ENCODE measurements around the gene SLC35A2. TPM values are rescaled to one million over a fixed set of nuclear protein-coding genes. Genes with fewer than 3 reads are reported as not detected.

Gene SLC35A2
- total and polyA plus RNA-seq, 7 experiments from 2014 or later = 6.7 to 36.7 (median 14.8) TPM

- Histone ChIP-seq H3K4me1 (ENCODE audit: control insufficient read depth in 2 of 2, insufficient read depth in 2 of 2, low read length in 2 of 2) (peaks cover 46 to 49% of the 10 kb centered on the region in 2 donors), H3K27me3 (ENCODE audit: control insufficient read depth in 2 of 2, insufficient read depth in 2 of 2, low read length in 2 of 2) (no peaks in the 10 kb centered on the region), H3K27ac (ENCODE audit: low read depth, low read length) (peak overlapping the region; percentile 95), H3K4me3 (ENCODE audit: low read length) (peak overlapping the region; percentile 75), H3K36me3 (ENCODE audit: control insufficient read depth in 2 of 3, insufficient read depth in 3 of 3, low read length in 3 of 3) (peaks cover 21 to 47% (median 25%) of the 10 kb centered on the region in 3 experiments), H3K9me3 (ENCODE audit: control insufficient read depth in 2 of 3, low read length in 3 of 3) (no peaks in the 10 kb centered on the region)
- ChIA-PET CTCF (interaction anchor here (0.6 to 1.0 kb wide), 3 partner anchors 20 to 26 kb away, joined by 3 to 5 read pairs (median 4); no protein-coding TSS in a partner anchor), POLR2A (interaction anchor here (0.6 to 15.7 kb wide), 8 partner anchors 9 to 234 kb away, joined by 3 to 432 read pairs (median 5); partner anchors contain the start of genes KCND1 and WAS)
- Mint-ChIP-seq H3K36me3 (peaks cover 0 to 53% (median 17%) of the 10 kb centered on the region in 5 donors), H3K9me3 (peaks cover 0 to 3% (median 0%) of the 10 kb centered on the region in 11 donors), H3K27ac (peak overlapping the region; percentile 89 to 99 (median 96)), H3K4me1 (peaks cover 11 to 82% (median 48%) of the 10 kb centered on the region in 7 donors), H3K27me3 (peaks cover 0 to 5% (median 0%) of the 10 kb centered on the region in 5 donors), H3K4me3 (peak overlapping the region; percentile 87 to 99 (median 96))
- DNase-seq (peak; percentile 73 to 92 (median 88)), ATAC-seq (peak; percentile 65)
- intact Hi-C loops (cut with micrococcal nuclease) = loop anchor here (1.0 to 5.0 kb wide), 13 partner anchors 20 to 1700 kb away; partner anchors contain the start of genes GRIPAP1 (in 2 of the 2), PQBP1 (in 2 of the 2), TIMM17B (in 2 of the 2) and CDK16 (in 1 of the 2)
Observed at GRCh38 chrX:48917139-48918001, 5.9 kb upstream of the SLC35A2 start.

DNA sequence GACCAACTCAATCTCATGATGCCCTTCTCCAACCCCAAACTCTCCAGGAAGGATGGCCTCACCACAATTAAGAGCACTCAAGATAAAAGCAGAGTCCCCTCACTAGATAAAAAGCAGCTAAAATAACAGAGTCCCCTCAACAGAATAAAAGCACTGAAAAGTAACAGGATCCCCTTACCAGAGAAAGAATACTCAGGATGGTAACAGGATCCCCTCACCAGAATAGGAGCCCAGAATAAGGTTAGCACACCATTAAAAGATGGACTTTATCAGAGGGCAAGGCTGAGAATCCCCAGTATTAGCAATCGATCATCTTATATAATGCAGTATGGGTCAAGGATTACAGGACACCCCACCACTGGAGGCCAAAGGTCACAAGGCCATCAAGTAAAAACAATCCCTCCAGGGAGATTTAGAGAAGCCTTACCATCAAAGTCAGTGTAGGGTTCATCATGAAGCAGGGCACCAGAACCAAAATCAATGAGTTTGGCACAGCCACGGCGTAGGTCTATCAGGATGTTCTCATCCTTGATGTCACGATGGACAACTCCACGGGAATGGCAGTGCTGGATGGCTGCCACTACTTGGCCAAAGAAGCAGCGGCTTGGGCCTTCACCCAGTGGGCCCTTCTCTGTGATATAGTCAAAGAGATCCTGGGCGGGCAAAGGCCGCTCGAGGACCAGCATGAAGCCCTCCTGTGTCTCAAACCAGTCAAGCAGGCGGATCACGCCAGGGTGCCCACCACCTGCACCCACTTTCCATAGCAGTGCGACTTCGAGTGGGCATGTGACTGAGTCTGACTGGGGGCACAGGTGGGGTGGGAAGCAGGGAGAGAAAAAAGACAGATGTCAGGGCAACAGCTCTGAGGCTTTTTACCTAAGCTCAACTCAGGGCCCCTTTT is 3.4 kb upstream of the SLC35A2 start:
- ChIA-PET CTCF (interaction anchor here (1.9 kb wide), 1 partner anchor 22 kb away, joined by 10 read pairs; no protein-coding TSS in a partner anchor), POLR2A (interaction anchor here (1.1 to 15.7 kb wide), 6 partner anchors 13 to 42 kb away, joined by 3 to 432 read pairs (median 8); partner anchors contain the start of genes OTUD5, PQBP1 and TIMM17B)
- H3K27me3 Mint-ChIP-seq = peaks cover 0 to 8% (median 0%) of the 10 kb centered on the region in 5 donors
- H3K27ac Mint-ChIP-seq = peak overlapping the region; percentile 19 to 94 (median 65)
- H3K36me3 Mint-ChIP-seq = peaks cover 0 to 51% (median 30%) of the 10 kb centered on the region in 5 donors
- H3K4me3 ChIP-seq (ENCODE audit: low read length) = peak overlapping the region; percentile 75
- H3K4me3 Mint-ChIP-seq = peak overlapping the region; percentile 87 to 99 (median 96)
- no peaks in the 10 kb centered on the region for H3K9me3 ChIP-seq (ENCODE audit: control insufficient read depth in 2 of 3, low read length in 3 of 3)
- peaks cover 0 to 14% (median 0%) of the 10 kb centered on the region in 11 donors for H3K9me3 Mint-ChIP-seq
- H3K27me3 ChIP-seq (ENCODE audit: control insufficient read depth in 2 of 2, insufficient read depth in 2 of 2, low read length in 2 of 2) = no peaks in the 10 kb centered on the region
- peaks cover 21 to 82% (median 52%) of the 10 kb centered on the region in 7 donors for H3K4me1 Mint-ChIP-seq
- ATAC-seq (no peak), DNase-seq (no peak)
- H3K4me1 ChIP-seq (ENCODE audit: control insufficient read depth in 2 of 2, insufficient read depth in 2 of 2, low read length in 2 of 2) = peaks cover 32 to 42% of the 10 kb centered on the region in 2 donors
- intact Hi-C loops (cut with micrococcal nuclease) = loop anchor here (5.0 kb wide), 5 partner anchors 58 to 1698 kb away; partner anchors contain the start of genes CDK16 (in 1 of the 2) and FTSJ1 (in 1 of the 2)
- peaks cover 21 to 47% (median 25%) of the 10 kb centered on the region in 3 experiments for H3K36me3 ChIP-seq (ENCODE audit: control insufficient read depth in 2 of 3, insufficient read depth in 3 of 3, low read length in 3 of 3)
- H3K27ac ChIP-seq (ENCODE audit: low read depth, low read length) = peak overlapping the region; percentile 42

- H3K4me3 ChIP-seq (ENCODE audit: low read length) = no peak overlapping the region
- peaks cover 20 to 73% (median 46%) of the 10 kb centered on the region in 7 donors for H3K4me1 Mint-ChIP-seq
Observed at GRCh38 chrX:48913605-48914366, 2.3 kb upstream of the SLC35A2 start.

DNA sequence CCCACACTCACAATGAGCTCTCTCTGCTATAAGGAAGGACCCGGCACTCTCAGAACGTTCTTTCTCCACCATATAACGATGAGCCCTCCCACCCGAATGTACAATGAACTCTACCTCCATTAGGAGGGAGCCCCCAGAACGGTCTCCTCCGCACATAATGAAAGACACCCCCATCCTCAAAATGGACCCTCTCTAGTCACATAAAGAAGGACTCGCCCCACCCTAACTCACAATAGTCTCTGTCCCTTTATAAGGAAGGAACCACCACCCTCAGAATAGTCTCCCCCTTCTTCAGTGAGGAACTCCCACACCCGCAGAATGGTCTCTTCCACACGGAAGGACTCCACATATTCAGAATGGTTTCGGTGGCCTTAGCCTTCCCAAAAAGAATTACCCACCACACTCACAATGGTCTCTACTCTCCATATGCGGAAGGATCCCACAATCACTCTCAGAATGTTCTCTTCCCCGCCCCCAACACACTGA is 477 bp downstream of the SLC35A2 start:
- DNase-seq (no peak), ATAC-seq (peak; percentile 13)
- H3K36me3 ChIP-seq (ENCODE audit: control insufficient read depth in 2 of 3, insufficient read depth in 3 of 3, low read length in 3 of 3) = peaks cover 13 to 37% (median 24%) of the 10 kb centered on the region in 3 experiments
- POLR2A ChIA-PET = interaction anchor here (1.0 to 15.7 kb wide), 11 partner anchors 8 to 372 kb away, joined by 3 to 432 read pairs (median 8); partner anchors contain the start of genes OTUD5, PQBP1, TBC1D25 and TFE3
- H3K36me3 Mint-ChIP-seq = peaks cover 0 to 27% (median 18%) of the 10 kb centered on the region in 5 donors
- H3K27me3 Mint-ChIP-seq = peaks cover 0 to 3% (median 0%) of the 10 kb centered on the region in 5 donors
- peak overlapping the region; percentile 86 to 98 (median 96) for H3K27ac Mint-ChIP-seq
- H3K27ac ChIP-seq (ENCODE audit: low read depth, low read length) = peak overlapping the region; percentile 76
- H3K4me1 ChIP-seq (ENCODE audit: control insufficient read depth in 2 of 2, insufficient read depth in 2 of 2, low read length in 2 of 2) = peaks cover 31 to 37% of the 10 kb centered on the region in 2 donors
- CTCF ChIA-PET = interaction anchor here (1.0 to 1.6 kb wide), 2 partner anchors 26 to 263 kb away, joined by 3 to 6 read pairs; no protein-coding TSS in a partner anchor
- H3K9me3 Mint-ChIP-seq = peaks cover 0 to 12% (median 0%) of the 10 kb centered on the region in 11 donors
- H3K4me3 Mint-ChIP-seq = peak overlapping the region; percentile 86 to 96 (median 90)
- intact Hi-C loops (cut with micrococcal nuclease) = loop anchor here (1.0 to 5.0 kb wide), 7 partner anchors 8 to 235 kb away; partner anchors contain the start of genes PIM2 (in 1 of the 2), PQBP1 (in 1 of the 2) and TIMM17B (in 1 of the 2)
- peaks cover 20 to 59% (median 42%) of the 10 kb centered on the region in 7 donors for H3K4me1 Mint-ChIP-seq
- H3K4me3 ChIP-seq (ENCODE audit: low read length) = peak overlapping the region; percentile 77
- H3K9me3 ChIP-seq (ENCODE audit: control insufficient read depth in 2 of 3, low read length in 3 of 3) = no peaks in the 10 kb centered on the region
- H3K27me3 ChIP-seq (ENCODE audit: control insufficient read depth in 2 of 2, insufficient read depth in 2 of 2, low read length in 2 of 2) = no peaks in the 10 kb centered on the region

More at GRCh38 chrX:48913605-48914366, 2.3 kb upstream of the SLC35A2 start:
- H3K27me3 Mint-ChIP-seq = peaks cover 0 to 8% (median 0%) of the 10 kb centered on the region in 5 donors
- POLR2A ChIA-PET = interaction anchor here (0.6 to 15.7 kb wide), 4 partner anchors 11 to 28 kb away, joined by 4 to 432 read pairs (median 7); partner anchors contain the start of genes PQBP1 and TIMM17B
- no peak for ATAC-seq
- CTCF ChIA-PET = no interaction called here
- Histone ChIP-seq H3K9me3 (ENCODE audit: control insufficient read depth in 2 of 3, low read length in 3 of 3) (no peaks in the 10 kb centered on the region), H3K27ac (ENCODE audit: low read depth, low read length) (peak overlapping the region; percentile 76), H3K36me3 (ENCODE audit: control insufficient read depth in 2 of 3, insufficient read depth in 3 of 3, low read length in 3 of 3) (peaks cover 21 to 46% (median 25%) of the 10 kb centered on the region in 3 experiments), H3K4me1 (ENCODE audit: control insufficient read depth in 2 of 2, insufficient read depth in 2 of 2, low read length in 2 of 2) (peaks cover 32 to 42% of the 10 kb centered on the region in 2 donors), H3K27me3 (ENCODE audit: control insufficient read depth in 2 of 2, insufficient read depth in 2 of 2, low read length in 2 of 2) (no peaks in the 10 kb centered on the region)
- peaks cover 0 to 12% (median 0%) of the 10 kb centered on the region in 11 donors for H3K9me3 Mint-ChIP-seq
- intact Hi-C loops (cut with micrococcal nuclease) = loop anchor here in 1 of 2 donors (2.0 to 5.0 kb wide), 2 partner anchors 201 to 265 kb away; no protein-coding TSS in a partner anchor
- peaks cover 0 to 47% (median 30%) of the 10 kb centered on the region in 5 donors for H3K36me3 Mint-ChIP-seq
- H3K4me3 Mint-ChIP-seq = peak overlapping the region; percentile 62 to 99 (median 96)
- H3K27ac Mint-ChIP-seq = peak overlapping the region; percentile 19 to 80 (median 75)
- no peak for DNase-seq

Data from naive thymus-derived CD4-positive, alpha-beta T cell (primary cell).